GM19023 (cell line): ENCODE measurements around the gene DPY19L3.
"Not testable (repeated sequence)": the region's sequence is repeated elsewhere in the genome, so short reads cannot be mapped to it uniquely, and the experiment has no call there.

Experiments
- ATAC-seq: cut with Tn5 transposase; IDR thresholded peaks from one replicate; pipeline ENCODE4 v1.9.1; 2021; ENCODE audit warnings: mild to moderate bottlenecking, moderate library complexity; ENCODE audit not compliant: unreplicated experiment

DPY19L3 gene

GRCh38 chr19:32498648-32499200 is 93.2 kb downstream of the DPY19L3 start:
- ATAC-seq, result no peak

- not testable (repeated sequence) for ATAC-seq
Measured at GRCh38 chr19:32512498-32512897, 106.9 kb downstream of the DPY19L3 start.

- ATAC-seq, result no peak
Measured at GRCh38 chr19:32519023-32519422, 113.5 kb downstream of the DPY19L3 start.

- no peak for ATAC-seq
Measured at GRCh38 chr19:32522967-32523366, 117.4 kb downstream of the DPY19L3 start.

GRCh38 chr19:32526895-32527294 is 121.3 kb downstream of the DPY19L3 start:
- no peak for ATAC-seq

- no peak for ATAC-seq
Measured at GRCh38 chr19:32530773-32531172, 125.2 kb downstream of the DPY19L3 start.

- no peak for ATAC-seq
Measured at GRCh38 chr19:32532233-32532632, 126.7 kb downstream of the DPY19L3 start.
